IMR-90 (cell line): ENCODE measurements around the gene IL31RA. TPM values are rescaled to one million over a fixed set of nuclear protein-coding genes. Genes with fewer than 3 reads are reported as not detected.

Source experiments
- ATAC-seq: fragments of 200-7000 bp; cut with Tn5 transposase; 2 replicates; pipeline ENCODE4 v1.9.1; 2020; ENCODE audit warnings: low read depth, mild to moderate bottlenecking, moderate library complexity
- BruUV-seq: library from RNA; stranded (reverse); fragments of 400-500 nt; replicated peaks from 2 replicates; lab custom pipeline; 2021; lab: Mats Ljungman, UMichigan
- CTCF ChIA-PET: fragments of 300-600 bp; formaldehyde crosslinking; extraction: SDS; loops from one replicate; lab custom pipeline; 2021; ENCODE audit warnings: antibody characterized with exemption; lab: Yijun Ruan, JAX
- POLR2A ChIA-PET: fragments of 300-600 bp; sonication (Branson Sonifier 250); formaldehyde crosslinking; loops from one replicate; lab custom pipeline; 2022; ENCODE audit warnings: antibody characterized with exemption; ENCODE audit not compliant: unreplicated experiment; lab: Charles Lee
- DNase-seq: peaks from one replicate; pipeline ENCODE4 v3.0.0; 2013
- H2AFZ ChIP-seq: replicated peaks from 2 replicates; pipeline ENCODE3; 2013; ENCODE audit warnings: low read length, mild to moderate bottlenecking; ENCODE audit not compliant: poor library complexity
- H2AK5ac ChIP-seq: 2 replicates; pipeline ENCODE4 v1.6.1; 2013; ENCODE audit warnings: low read depth, low read length, inconsistent platforms
- H2AK9ac ChIP-seq: replicated peaks from 2 replicates; pipeline ENCODE3; 2013; ENCODE audit warnings: mild to moderate bottlenecking, low read depth, low read length, moderate library complexity; ENCODE audit not compliant: poor library complexity
- H2BK120ac ChIP-seq: 2 replicates; pipeline ENCODE4 v1.6.1; 2013; ENCODE audit warnings: low read depth, low read length, inconsistent platforms
- H2BK15ac ChIP-seq: 3 replicates; pipeline ENCODE4 v1.6.1; 2013; ENCODE audit warnings: low read depth, low read length, inconsistent platforms
- H2BK20ac ChIP-seq: 2 replicates; pipeline ENCODE4 v1.6.1; 2013; ENCODE audit warnings: low read depth, mild to moderate bottlenecking, inconsistent platforms, low read length, moderate library complexity
- H2BK5ac ChIP-seq: 2 replicates; pipeline ENCODE4 v1.6.1; 2013; ENCODE audit warnings: mild to moderate bottlenecking, low read depth, low read length, inconsistent platforms; ENCODE audit not compliant: poor library complexity, severe bottlenecking
- H3K14ac ChIP-seq: replicated peaks from 2 replicates; pipeline ENCODE4 v1.6.1; 2013; ENCODE audit warnings: low read depth, low read length, inconsistent platforms
- H3K18ac ChIP-seq: 2 replicates; pipeline ENCODE4 v1.6.1; 2013; ENCODE audit warnings: low read depth, low read length, control low read depth
- H3K23ac ChIP-seq: 2 replicates; pipeline ENCODE4 v1.6.1; 2013; ENCODE audit warnings: low read depth, low read length, inconsistent platforms
- H3K27ac ChIP-seq: 2 replicates; pipeline ENCODE4 v1.5.1; 2013; ENCODE audit warnings: mild to moderate bottlenecking, control low read depth, low read length; ENCODE audit not compliant: insufficient read depth
- H3K27me3 ChIP-seq: 2 replicates; pipeline ENCODE4 v1.6.1; 2013; ENCODE audit warnings: low read length; ENCODE audit not compliant: control insufficient read depth, insufficient read depth
- H3K36me3 ChIP-seq: 2 replicates; pipeline ENCODE4 v1.6.1; 2013; ENCODE audit warnings: low read length, mixed read lengths; ENCODE audit not compliant: control insufficient read depth, insufficient read depth
- H3K4ac ChIP-seq: 2 replicates; pipeline ENCODE4 v1.6.1; 2013; ENCODE audit warnings: low read depth, low read length, inconsistent platforms
- H3K4me1 ChIP-seq: 2 replicates; pipeline ENCODE4 v1.6.1; 2013; ENCODE audit warnings: low read length, mixed read lengths; ENCODE audit not compliant: control insufficient read depth, insufficient read depth
- H3K4me2 ChIP-seq: 2 replicates; pipeline ENCODE4 v1.6.1; 2013; ENCODE audit warnings: low read depth, mild to moderate bottlenecking, control low read depth, low read length, moderate library complexity
- H3K4me3 ChIP-seq: 2 replicates; pipeline ENCODE4 v1.5.1; 2013; ENCODE audit warnings: low read depth, mild to moderate bottlenecking, control low read depth, low read length, moderate library complexity; ENCODE audit not compliant: insufficient read depth
- H3K56ac ChIP-seq: 2 replicates; pipeline ENCODE4 v1.6.1; 2013; ENCODE audit warnings: low read length, inconsistent platforms; ENCODE audit not compliant: insufficient read depth; ENCODE audit errors: extremely low read depth
- H3K79me1 ChIP-seq, 2 experiments: 2 replicates each; pipeline ENCODE4 v1.6.1; 2013; ENCODE audit warnings: low read length in 2 of 2, inconsistent platforms in 1 of 2, low read depth in 1 of 2
- H3K9ac ChIP-seq: 2 replicates; pipeline ENCODE4 v1.6.1; 2013; ENCODE audit warnings: low read depth, low read length, control low read depth
- H3K9me1 ChIP-seq: 2 replicates; pipeline ENCODE4 v1.6.1; 2013; ENCODE audit warnings: low read length, inconsistent platforms; ENCODE audit not compliant: insufficient read depth
- H3K9me3 ChIP-seq: 2 replicates; pipeline ENCODE4 v1.6.1; 2013; ENCODE audit warnings: low read length; ENCODE audit not compliant: control insufficient read depth, insufficient read depth
- H4K20me1 ChIP-seq: 2 replicates; pipeline ENCODE4 v1.6.1; 2013; ENCODE audit warnings: low read length, inconsistent platforms; ENCODE audit not compliant: insufficient read depth
- H4K5ac ChIP-seq: 2 replicates; pipeline ENCODE4 v1.6.1; 2013; ENCODE audit warnings: mild to moderate bottlenecking, low read depth, low read length, control low read depth
- H4K8ac ChIP-seq, 2 experiments: 2 replicates each; pipeline ENCODE4 v1.6.1; 2013; ENCODE audit warnings: low read depth in 2 of 2, low read length in 2 of 2, control low read depth in 1 of 2, inconsistent platforms in 1 of 2
- H4K91ac ChIP-seq: 2 replicates; pipeline ENCODE4 v1.6.1; 2013; ENCODE audit warnings: low read depth, low read length, inconsistent platforms; ENCODE audit not compliant: insufficient read depth
- CTCF ChIP-seq: conservative IDR thresholded peaks from 2 replicates; pipeline ENCODE4 v1.5.1; 2012; ENCODE audit warnings: mild to moderate bottlenecking, low read depth, low read length, improper control_type of control experiment
- ELK1 ChIP-seq: fragments of 150-350 bp; IDR thresholded peaks from 2 replicates; pipeline ENCODE4 v1.6.1; 2016; ENCODE audit warnings: low read depth, mild to moderate bottlenecking, low read length, moderate library complexity, borderline replicate concordance
- POLR2A ChIP-seq: IDR thresholded peaks from 2 replicates; pipeline ENCODE4 v1.6.1; 2012; ENCODE audit warnings: mild to moderate bottlenecking, low read depth, low read length
- RAD21 ChIP-seq: IDR thresholded peaks from 2 replicates; pipeline ENCODE4 v1.6.1; 2012; ENCODE audit warnings: low read length, improper control_type of control experiment
- RCOR1 ChIP-seq: IDR thresholded peaks from 2 replicates; pipeline ENCODE4 v1.6.1; 2012; ENCODE audit warnings: mild to moderate bottlenecking, low read length, improper control_type of control experiment; ENCODE audit not compliant: insufficient replicate concordance
- SMC3 ChIP-seq: fragments of 150-350 bp; IDR thresholded peaks from 2 replicates; pipeline ENCODE4 v1.6.1; 2016; ENCODE audit warnings: low read depth, mild to moderate bottlenecking, antibody characterized with exemption, low read length, moderate library complexity
- USF2 ChIP-seq: fragments of 150-350 bp; IDR thresholded peaks from 2 replicates; pipeline ENCODE4 v1.6.1; 2017; ENCODE audit warnings: mild to moderate bottlenecking, antibody characterized with exemption, low read length, low read depth
- WGBS, 2 experiments: methylation state at CpG; one replicate each; pipeline versions ENCODE4 v1.1.5 to v1.1.7; 2013; ENCODE audit warnings: missing lambda C conversion rate in 2 of 2; ENCODE audit not compliant: insufficient read length in 1 of 2; ENCODE audit errors: extremely low coverage in 2 of 2; 5-methylcytosine and 5-hydroxymethylcytosine counted together
- dilution Hi-C: fragments of 300-500 bp; cut with HindIII; formaldehyde crosslinking; loops from one replicate; pipeline ENCODE4 v1.14.3; 2018; ENCODE audit warnings: low sequenced_read_pairs; ENCODE audit not compliant: unreplicated experiment
- in situ Hi-C: fragments of 300-500 bp; cut with MboI; formaldehyde crosslinking; loops from 3 replicates; pipeline ENCODE4 v1.14.3; 2019; ENCODE audit warnings: low sequenced_read_pairs, inconsistent platforms, mixed read lengths
- intact Hi-C: fragments of 100-400 bp; cut with micrococcal nuclease; formaldehyde crosslinking; loops from 2 replicates; pipeline ENCODE4 v1.10.0; 2022
- polyA plus RNA-seq, 3 experiments: library from polyadenylated mRNA; depleted of rRNA; stranded (reverse); fragments of >200 nt; gene quantifications; 2 replicates each; pipeline ENCODE4 v1.2.3, GENCODE V29; 2012; ENCODE audit warnings: low replicate concordance in 1 of 3
- total RNA-seq: library from RNA; depleted of rRNA; stranded (reverse); fragments of >200 nt; gene quantifications from 2 replicates; pipeline ENCODE4 v1.2.3, GENCODE V29; 2012

IL31RA gene
- total and polyA plus RNA-seq, 2 of the 4 experiments (the other 2 are of a cell fraction): 0.39 to 0.90 TPM

- no peak overlapping the region for H4K5ac ChIP-seq
- H2BK20ac ChIP-seq: no peak overlapping the region
- H3K18ac ChIP-seq: no peak overlapping the region
- no peaks in the 10 kb centered on the region for H3K27me3 ChIP-seq
- peaks cover 6% of the 10 kb centered on the region; the same call in 1 of the 2 replicates for H4K20me1 ChIP-seq
- H3K4me2 ChIP-seq: no peak overlapping the region
- H2BK15ac ChIP-seq: no peak overlapping the region
- H2BK5ac ChIP-seq: peak overlapping the region; percentile 18
- no peak overlapping the region for H2AK9ac ChIP-seq
- in situ Hi-C loops: no loop called here
- dilution Hi-C loops: no loop called here
- BruUV-seq: no TSS peak
- no peak overlapping the region for H2AFZ ChIP-seq
- H3K9me3 ChIP-seq: no peaks in the 10 kb centered on the region
- no peak overlapping the region for H3K4ac ChIP-seq
- TF ChIP-seq USF2: no peak
- TF ChIP-seq RCOR1: no peak
- TF ChIP-seq POLR2A: no peak
- TF ChIP-seq CTCF: peak; percentile 91
- TF ChIP-seq RAD21: peak; percentile 83
- TF ChIP-seq SMC3: peak; percentile 85
- TF ChIP-seq ELK1: no peak
- ChIA-PET POLR2A (interaction anchor here (0.6 kb wide), 1 partner anchor 333 kb away, joined by 29 read pairs; no protein-coding TSS in a partner anchor), CTCF (interaction anchor here (0.5 to 2.1 kb wide), 7 partner anchors 11 to 335 kb away, joined by 3 to 7 read pairs (median 5); no protein-coding TSS in a partner anchor)
- DNase-seq (peak; percentile 92), ATAC-seq (peak; percentile 74)
- H3K4me1 ChIP-seq: no peaks in the 10 kb centered on the region
- H3K9me1 ChIP-seq: 0 out of 2 replicates have a peak, but pooled peaks cover under 1% of the 10 kb centered on the region
- no peak overlapping the region for H4K8ac ChIP-seq
- peaks cover 3 to 4% of the 10 kb centered on the region in 2 experiments; a peak in 1 of 4 replicates for H3K79me1 ChIP-seq
- no peak overlapping the region; the same call in 1 of the 2 replicates for H3K14ac ChIP-seq
- H4K91ac ChIP-seq: no peak overlapping the region
- peaks cover 14% of the 10 kb centered on the region for H3K36me3 ChIP-seq
- intact Hi-C loops: loop anchor here (1.0 to 10.0 kb wide), 4 partner anchors 265 to 899 kb away; partner anchors contain the start of gene CDC20B
- H3K56ac ChIP-seq: no peak overlapping the region
- H2AK5ac ChIP-seq: no peak overlapping the region
- no peak overlapping the region for H3K9ac ChIP-seq
- no CpG with 5 or more reads among the region's 3 CpGs for WGBS, 2 experiments
- no peak overlapping the region for H3K4me3 ChIP-seq
- H2BK120ac ChIP-seq: no peak overlapping the region
- H3K27ac ChIP-seq: no peak overlapping the region
- no peak overlapping the region for H3K23ac ChIP-seq
These were observed 85.0 kb downstream of the IL31RA start for GRCh38 chr5:55936100-55936693.
